Adrenal gland (tissue), 12 donors: Measurements from ENCODE around the gene NANP. TPM values are rescaled to one million over a fixed set of nuclear protein-coding genes. Genes with fewer than 3 reads are reported as not detected.
"Not testable (repeated sequence)": the region's sequence is repeated elsewhere in the genome, so short reads cannot be mapped to it uniquely, and the experiment has no call there.

Experiments
- DNase-seq, 7 donors: peaks; one replicate each; pipeline ENCODE4 v3.0.0-alpha.2; 2019 to 2020
- H3K27ac ChIP-seq, 5 donors: fragments of 200-600 bp; sonication (generic) in 4 of 5; 1 replicate in 3 of 5; 2 replicates in 2 of 5; pipeline versions ENCODE4 v1.5.1 to v1.8.0; 2016 to 2020; ENCODE audit warnings: mild to moderate bottlenecking in 1 of 5
- H3K27me3 ChIP-seq: fragments of 200-600 bp; 2 replicates; pipeline ENCODE4 v1.8.0; 2021
- H3K36me3 ChIP-seq, 2 donors: fragments of 200-600 bp; replicated peaks in 1 of 2; 1 replicate in 1 of 2; 2 replicates in 1 of 2; pipeline versions ENCODE4 v1.5.1 to v1.8.0; 2018 to 2022
- H3K4me1 ChIP-seq, 2 donors: fragments of 200-600 bp; replicated peaks in 1 of 2; 1 replicate in 1 of 2; 2 replicates in 1 of 2; pipeline versions ENCODE4 v1.5.1 to v1.8.0; 2018 to 2021
- H3K4me3 ChIP-seq, 4 donors: fragments of 200-600 bp; sonication (generic) in 3 of 4; one replicate each; pipeline ENCODE4 v1.5.1; 2016 to 2018
- H3K9me3 ChIP-seq, 3 donors: fragments of 200-600 bp; sonication (generic) in 1 of 3; replicated peaks in 1 of 3; 1 replicate in 2 of 3; 2 replicates in 1 of 3; pipeline versions ENCODE4 v1.5.1 to v1.8.0; 2016 to 2021
- POLR2A ChIP-seq, 2 donors: fragments of 450-650 bp; IDR thresholded peaks; one replicate each; pipeline ENCODE4 v1.6.1; 2017; ENCODE audit warnings: antibody characterized with exemption in 2 of 2, mild to moderate bottlenecking in 2 of 2, moderate library complexity in 1 of 2
- WGBS, 4 donors: extraction: QIAGEN DNeasy Blood & Tissue Kit in 2 of 4; methylation state at CpG; one replicate each; pipeline versions ENCODE4 v1.1.5 to v1.1.7; 2013 to 2017; 5-methylcytosine and 5-hydroxymethylcytosine counted together
- intact Hi-C, 2 donors: fragments of 100-400 bp; cut with DNase I; formaldehyde crosslinking; loops; one replicate each; pipeline versions ENCODE4 v1.14.1 to v1.15.0; 2022 to 2023
- polyA plus RNA-seq, 3 donors: library from polyadenylated mRNA; stranded (reverse); fragments of 200-250 nt in 2 of 3; fragments of 350-450 nt in 1 of 3; fragmentation: Illumina TruSeq in 1 of 3; extraction: RNeasy Lipid Tissue Mini Kit (QIAGEN cat#74804) in 1 of 3; gene quantifications; one replicate each; pipeline ENCODE4 v1.2.3, GENCODE V29; 2013 to 2014
- total RNA-seq, 9 donors: library from RNA; depleted of rRNA in 4 of 9; stranded (reverse); fragments of >200 nt in 4 of 9; fragments of 120-200 nt in 1 of 9; fragmentation: NEBNext Ultra II Directional in 1 of 9; extraction: Animal tissue kit (Norgen Biotek cat#: 25700) in 1 of 9; gene quantifications; one replicate each; pipeline versions ENCODE4 v1.1.0 to v1.2.4, GENCODE V29; 2013 to 2023
- TF ChIP-seq, protein P1 (sequence below), 6 experiments: fragments of 450-650 bp in 4 of 6; fragments of 200-600 bp in 2 of 6; sonication (generic) in 1 of 6; IDR thresholded peaks; 1 replicate in 5 of 6; 2 replicates in 1 of 6; pipeline versions ENCODE4 v1.5.1 to v1.8.0; 2016 to 2021; ENCODE audit warnings: antibody characterized with exemption in 6 of 6, mild to moderate bottlenecking in 2 of 6, moderate library complexity in 1 of 6
- donor health status: healthy with polysubstance abuse.
- donor health status: Bipolar disorder and iron deficiency.
- donor health status: DM: yes; HTN: yes; CAD: no.
- donor health status: DM: no; HTN: no; CAD: no.
- donor health status: DM: no; HTN: no; CAD: no.
- donor health status: DM: yes; HTN: yes; CAD: no.

NANP gene
- total and polyA plus RNA-seq, 12 donors: 1.8 to 13.6 (median 7.6) TPM

GRCh38 chr20:25608774-25609173, 15.0 kb downstream of the NANP start:
- H3K4me3 ChIP-seq: no peak overlapping the region

GRCh38 chr20:25606094-25606695, 17.6 kb downstream of the NANP start:
- DNase-seq: no peak
- Histone ChIP-seq H3K36me3 (no peaks in the 10 kb centered on the region), H3K4me3 (no peak overlapping the region), H3K9me3 (no peaks in the 10 kb centered on the region), H3K4me1 (no peaks in the 10 kb centered on the region), H3K27ac (no peak overlapping the region), H3K27me3 (no peaks in the 10 kb centered on the region)
- WGBS, 4 donors: 44 to 74% (median 64%) methylated on average over 1 of the region's 1 CpG
- TF ChIP-seq POLR2A (IDR thresholded peaks at IDR 0.05): no peak
- TF ChIP-seq, protein P1, sequence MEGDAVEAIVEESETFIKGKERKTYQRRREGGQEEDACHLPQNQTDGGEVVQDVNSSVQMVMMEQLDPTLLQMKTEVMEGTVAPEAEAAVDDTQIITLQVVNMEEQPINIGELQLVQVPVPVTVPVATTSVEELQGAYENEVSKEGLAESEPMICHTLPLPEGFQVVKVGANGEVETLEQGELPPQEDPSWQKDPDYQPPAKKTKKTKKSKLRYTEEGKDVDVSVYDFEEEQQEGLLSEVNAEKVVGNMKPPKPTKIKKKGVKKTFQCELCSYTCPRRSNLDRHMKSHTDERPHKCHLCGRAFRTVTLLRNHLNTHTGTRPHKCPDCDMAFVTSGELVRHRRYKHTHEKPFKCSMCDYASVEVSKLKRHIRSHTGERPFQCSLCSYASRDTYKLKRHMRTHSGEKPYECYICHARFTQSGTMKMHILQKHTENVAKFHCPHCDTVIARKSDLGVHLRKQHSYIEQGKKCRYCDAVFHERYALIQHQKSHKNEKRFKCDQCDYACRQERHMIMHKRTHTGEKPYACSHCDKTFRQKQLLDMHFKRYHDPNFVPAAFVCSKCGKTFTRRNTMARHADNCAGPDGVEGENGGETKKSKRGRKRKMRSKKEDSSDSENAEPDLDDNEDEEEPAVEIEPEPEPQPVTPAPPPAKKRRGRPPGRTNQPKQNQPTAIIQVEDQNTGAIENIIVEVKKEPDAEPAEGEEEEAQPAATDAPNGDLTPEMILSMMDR (IDR thresholded peaks at IDR 0.05): no peak
- intact Hi-C loops: loop anchor here in 1 of 2 donors (10.0 kb wide), 1 partner anchor 111 kb away; no protein-coding TSS in a partner anchor

More at GRCh38 chr20:25608774-25609173, 15.0 kb downstream of the NANP start:
- intact Hi-C loops: loop anchor here in 1 of 2 donors (10.0 kb wide), 1 partner anchor 114 kb away; no protein-coding TSS in a partner anchor
- DNase-seq: peak in 2 of 7 donors; percentile 23 to 29
- TF ChIP-seq, protein P1 (IDR thresholded peaks at IDR 0.05): no peak
- TF ChIP-seq POLR2A (IDR thresholded peaks at IDR 0.05): no peak
- no peaks in the 10 kb centered on the region for H3K27me3 ChIP-seq
- H3K4me1 ChIP-seq: peaks cover 0 to 4% of the 10 kb centered on the region in 2 donors
- H3K9me3 ChIP-seq: no peaks in the 10 kb centered on the region
- 45 to 57% (median 47%) methylated on average over 3 of the region's 3 CpGs for WGBS, 4 donors
- no peak overlapping the region for H3K27ac ChIP-seq
- H3K36me3 ChIP-seq: no peaks in the 10 kb centered on the region

- H3K36me3 ChIP-seq: no peaks in the 10 kb centered on the region
- intact Hi-C loops: loop anchor here in 1 of 2 donors (10.0 kb wide), 1 partner anchor 110 kb away; no protein-coding TSS in a partner anchor
- 65 to 77% (median 72%) methylated on average over 7 of the region's 7 CpGs for WGBS, 4 donors
Observed at GRCh38 chr20:25605148-25605547, 18.7 kb downstream of the NANP start.

GRCh38 chr20:25604611-25605010, 19.2 kb downstream of the NANP start:
- Histone ChIP-seq H3K36me3 (no peaks in the 10 kb centered on the region), H3K4me1 (no peaks in the 10 kb centered on the region), H3K9me3 (no peaks in the 10 kb centered on the region), H3K27me3 (no peaks in the 10 kb centered on the region), H3K27ac (no peak overlapping the region), H3K4me3 (no peak overlapping the region)
- TF ChIP-seq, protein P1 (IDR thresholded peaks at IDR 0.05): no peak
- no peak for TF ChIP-seq POLR2A (IDR thresholded peaks at IDR 0.05)
- WGBS, 4 donors: 90 to 96% (median 93%) methylated on average over 9 of the region's 9 CpGs
- DNase-seq: no peak
- intact Hi-C loops: loop anchor here in 1 of 2 donors (10.0 kb wide), 1 partner anchor 110 kb away; no protein-coding TSS in a partner anchor

More at GRCh38 chr20:25605148-25605547, 18.7 kb downstream of the NANP start:
- TF ChIP-seq, protein P1 (IDR thresholded peaks at IDR 0.05): no peak
- no peak for TF ChIP-seq POLR2A (IDR thresholded peaks at IDR 0.05)
- no peak overlapping the region for H3K4me3 ChIP-seq
- H3K27ac ChIP-seq: no peak overlapping the region
- no peaks in the 10 kb centered on the region for H3K27me3 ChIP-seq
- H3K4me1 ChIP-seq: no peaks in the 10 kb centered on the region
- no peaks in the 10 kb centered on the region for H3K9me3 ChIP-seq
- no peak for DNase-seq

DNA sequence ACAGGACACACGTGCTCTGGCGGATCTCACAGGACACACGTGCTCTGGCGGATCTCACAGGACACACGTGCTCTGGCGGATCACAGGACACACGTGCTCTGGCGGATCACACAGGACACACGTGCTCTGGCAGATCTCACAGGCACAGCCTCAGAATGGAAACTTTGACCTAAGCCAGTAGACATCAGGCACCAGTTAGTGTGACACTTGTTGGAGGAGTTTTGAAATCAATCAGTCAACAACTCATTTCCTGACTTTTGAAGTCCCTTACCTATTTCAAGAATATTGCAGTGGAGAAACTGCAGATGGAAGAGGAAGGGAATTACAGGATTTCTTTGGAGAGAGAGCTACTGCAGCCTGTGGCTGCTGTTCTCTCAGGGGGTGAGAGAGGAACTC, 20.9 kb downstream of the NANP start:
- H3K4me1 ChIP-seq, H3K27me3 ChIP-seq, H3K36me3 ChIP-seq, H3K4me3 ChIP-seq, H3K27ac ChIP-seq, DNase-seq, H3K9me3 ChIP-seq: not testable (repeated sequence)
- 91 to 95% (median 93%) methylated on average over 5 to 9 of the region's 9 CpGs; no CpG with 5 or more reads in 1 of the 4 donors for WGBS, 4 donors
- intact Hi-C loops: loop anchor here in 1 of 2 donors (10.0 kb wide), 1 partner anchor 108 kb away; no protein-coding TSS in a partner anchor

DNA sequence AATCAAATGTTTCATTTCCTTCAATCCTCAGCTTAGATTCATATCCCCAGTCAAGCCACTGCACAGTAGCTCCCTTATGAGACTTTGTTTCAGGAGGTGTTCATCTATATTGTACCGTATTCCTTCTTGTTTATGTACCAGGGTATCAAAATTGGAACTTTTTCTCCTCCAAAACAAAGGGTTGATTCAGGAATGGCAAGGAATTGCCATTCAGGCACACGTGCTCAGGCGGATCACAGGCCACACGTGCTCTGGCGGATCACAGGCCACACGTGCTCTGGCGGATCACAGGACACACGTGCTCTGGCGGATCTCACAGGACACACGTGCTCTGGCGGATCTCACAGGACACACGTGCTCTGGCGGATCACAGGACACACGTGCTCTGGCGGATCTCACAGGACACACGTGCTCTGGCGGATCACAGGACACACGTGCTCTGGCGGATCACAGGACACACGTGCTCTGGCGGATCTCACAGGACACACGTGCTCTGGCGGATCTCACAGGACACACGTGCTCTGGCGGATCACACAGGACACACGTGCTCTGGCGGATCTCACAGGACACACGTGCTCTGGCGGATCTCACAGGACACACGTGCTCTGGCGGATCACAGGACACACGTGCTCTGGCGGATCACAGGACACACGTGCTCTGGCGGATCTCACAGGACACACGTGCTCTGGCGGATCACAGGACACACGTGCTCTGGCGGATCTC, 21.5 kb downstream of the NANP start:
- H3K27me3 ChIP-seq, H3K4me1 ChIP-seq, H3K36me3 ChIP-seq, H3K9me3 ChIP-seq, H3K4me3 ChIP-seq, DNase-seq, H3K27ac ChIP-seq: not testable (repeated sequence)
- WGBS, 4 donors: 93 to 98% (median 97%) methylated on average over 8 to 39 of the region's 39 CpGs
- intact Hi-C loops: loop anchor here in 1 of 2 donors (10.0 kb wide), 1 partner anchor 108 kb away; no protein-coding TSS in a partner anchor
